Neural cell (in vitro differentiated cells): ENCODE data around the gene MYO5C. TPM values are rescaled to one million over a fixed set of nuclear protein-coding genes. Genes with fewer than 3 reads are reported as not detected.

ENCODE experiments used
- H2AFZ ChIP-seq: fragments of 200-600, 300-800 bp; sonication (generic), shearing (Covaris generic); 2 replicates; pipeline ENCODE4 v1.6.0; 2014; ENCODE audit warnings: low read depth, mild to moderate bottlenecking, antibody characterized with exemption, low read length, moderate library complexity
- H3F3A ChIP-seq: fragments of 200-600 bp; shearing (Covaris generic); 2 replicates; pipeline ENCODE4 v1.6.1; 2016; ENCODE audit warnings: mild to moderate bottlenecking, moderate library complexity, mixed read lengths, antibody characterized with exemption, low read length; ENCODE audit not compliant: insufficient read depth, poor library complexity, severe bottlenecking
- H3K27ac ChIP-seq: fragments of 200-600, 300-800 bp; sonication (generic), shearing (Covaris generic); 2 replicates; pipeline ENCODE4 v1.5.1; 2014; ENCODE audit warnings: mild to moderate bottlenecking, low read length, moderate library complexity
- H3K27me3 ChIP-seq: fragments of 300-800, 200-600 bp; sonication (generic), shearing (Covaris generic); 2 replicates; pipeline ENCODE4 v1.6.0; 2014; ENCODE audit warnings: mild to moderate bottlenecking, low read depth, low read length, moderate library complexity; ENCODE audit not compliant: insufficient read depth
- H3K36me3 ChIP-seq: fragments of 300-800, 200-600 bp; sonication (generic), shearing (Covaris generic); 2 replicates; pipeline ENCODE4 v1.5.1; 2014; ENCODE audit warnings: mild to moderate bottlenecking, antibody characterized with exemption, low read length, moderate library complexity; ENCODE audit not compliant: insufficient read depth
- H3K4me2 ChIP-seq: fragments of 300-800, 200-600 bp; sonication (generic), shearing (Covaris generic); 2 replicates; pipeline ENCODE4 v1.6.0; 2014; ENCODE audit warnings: mild to moderate bottlenecking, low read length
- H3K4me3 ChIP-seq: fragments of 300-800, 200-600 bp; sonication (generic), shearing (Covaris generic); 2 replicates; pipeline ENCODE4 v1.5.1; 2014; ENCODE audit warnings: mild to moderate bottlenecking, low read length, moderate library complexity
- H3K79me2 ChIP-seq: fragments of 200-600 bp; shearing (Covaris generic); replicated peaks from 2 replicates; pipeline ENCODE4 v1.6.0; 2014; ENCODE audit warnings: mild to moderate bottlenecking, low read length, moderate library complexity; ENCODE audit not compliant: insufficient read depth
- H3K9ac ChIP-seq: fragments of 300-800, 200-600 bp; sonication (generic), shearing (Covaris generic); 2 replicates; pipeline ENCODE4 v1.6.1; 2016; ENCODE audit warnings: mild to moderate bottlenecking, low read length, mixed read lengths
- H3K9me2 ChIP-seq: fragments of 200-600 bp; shearing (Covaris generic); 2 replicates; pipeline ENCODE4 v1.6.1; 2016; ENCODE audit warnings: mild to moderate bottlenecking, low read length, mixed read lengths; ENCODE audit not compliant: insufficient read depth
- H3K9me3 ChIP-seq: fragments of 200-600, 300-800 bp; sonication (generic), shearing (Covaris generic); 2 replicates; pipeline ENCODE4 v1.6.1; 2016; ENCODE audit warnings: mild to moderate bottlenecking, mixed run types, low read length, moderate library complexity, mixed read lengths
- H4K20me1 ChIP-seq: fragments of 200-600 bp; shearing (Covaris generic); 2 replicates; pipeline ENCODE4 v1.6.1; 2016; ENCODE audit warnings: mild to moderate bottlenecking, mixed run types; ENCODE audit not compliant: insufficient read depth
- EP300 ChIP-seq: fragments of 450-650 bp; conservative IDR thresholded peaks from 2 replicates; pipeline ENCODE4 v1.6.1; 2014; ENCODE audit warnings: antibody characterized with exemption, mild to moderate bottlenecking, moderate library complexity; ENCODE audit not compliant: poor library complexity, severe bottlenecking
- EZH2 ChIP-seq: fragments of 200-600, 300-800 bp; shearing (Covaris generic), sonication (generic); IDR thresholded peaks from 2 replicates; pipeline ENCODE4 v1.6.1; 2014; ENCODE audit warnings: antibody characterized with exemption, low read length, borderline replicate concordance, mild to moderate bottlenecking; ENCODE audit not compliant: insufficient read depth, poor library complexity, severe bottlenecking
- MXI1 ChIP-seq: fragments of 450-650 bp; conservative IDR thresholded peaks from 2 replicates; pipeline ENCODE4 v1.6.1; 2014; ENCODE audit warnings: antibody characterized with exemption, mild to moderate bottlenecking; ENCODE audit not compliant: poor library complexity, severe bottlenecking
- POLR2AphosphoS5 ChIP-seq: IDR thresholded peaks from 2 replicates; pipeline ENCODE4 v1.6.1; 2012
- RAD21 ChIP-seq: fragments of 450-650 bp; conservative IDR thresholded peaks from 2 replicates; pipeline ENCODE4 v1.6.1; 2014; ENCODE audit warnings: antibody characterized with exemption, mild to moderate bottlenecking, moderate library complexity
- REST ChIP-seq: IDR thresholded peaks from 2 replicates; pipeline ENCODE4 v1.6.1; 2012; ENCODE audit warnings: borderline replicate concordance
- SMC3 ChIP-seq: fragments of 450-650 bp; conservative IDR thresholded peaks from 2 replicates; pipeline ENCODE4 v1.6.1; 2014; ENCODE audit warnings: antibody characterized with exemption, mild to moderate bottlenecking, moderate library complexity; ENCODE audit not compliant: poor library complexity
- TAF1 ChIP-seq: IDR thresholded peaks from 2 replicates; pipeline ENCODE4 v1.6.1; 2012; ENCODE audit warnings: low read depth
- polyA plus RNA-seq: library from polyadenylated mRNA; depleted of rRNA; stranded (reverse); fragments of >200 nt; gene quantifications from 2 replicates; pipeline ENCODE4 v1.2.3, GENCODE V29; 2014
- TF ChIP-seq, protein P1 (sequence below): fragments of 450-650 bp; IDR thresholded peaks from 2 replicates; pipeline ENCODE4 v1.5.1; 2014; ENCODE audit warnings: antibody characterized with exemption, mild to moderate bottlenecking, moderate library complexity; ENCODE audit not compliant: poor library complexity, severe bottlenecking

The MYO5C gene
- polyA plus RNA-seq, 1 donor from 2014 or later: 0.77 TPM

DNA sequence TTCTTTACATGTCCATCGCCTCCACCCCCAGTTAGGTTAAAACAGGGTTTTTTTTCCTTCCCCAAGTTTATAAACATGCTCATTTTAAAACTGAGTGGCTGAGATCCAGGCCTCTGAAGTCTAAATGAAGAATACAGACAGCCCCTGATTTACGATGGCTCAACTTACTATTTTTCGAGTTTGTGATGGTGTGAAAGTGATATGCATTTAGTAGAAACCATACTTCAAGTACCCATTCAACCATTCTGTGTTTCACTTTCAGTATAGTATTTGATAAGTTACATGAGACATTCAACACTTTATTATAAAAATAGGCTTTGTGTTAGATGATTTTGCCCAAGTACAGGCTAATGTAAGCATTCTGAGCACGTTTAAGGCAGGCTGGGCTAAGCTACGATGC, 73.9 kb downstream of the MYO5C start:
- Histone ChIP-seq H3K9me3 (no peaks in the 10 kb centered on the region), H3K4me2 (no peak overlapping the region), H3K9ac (no peak overlapping the region)

DNA sequence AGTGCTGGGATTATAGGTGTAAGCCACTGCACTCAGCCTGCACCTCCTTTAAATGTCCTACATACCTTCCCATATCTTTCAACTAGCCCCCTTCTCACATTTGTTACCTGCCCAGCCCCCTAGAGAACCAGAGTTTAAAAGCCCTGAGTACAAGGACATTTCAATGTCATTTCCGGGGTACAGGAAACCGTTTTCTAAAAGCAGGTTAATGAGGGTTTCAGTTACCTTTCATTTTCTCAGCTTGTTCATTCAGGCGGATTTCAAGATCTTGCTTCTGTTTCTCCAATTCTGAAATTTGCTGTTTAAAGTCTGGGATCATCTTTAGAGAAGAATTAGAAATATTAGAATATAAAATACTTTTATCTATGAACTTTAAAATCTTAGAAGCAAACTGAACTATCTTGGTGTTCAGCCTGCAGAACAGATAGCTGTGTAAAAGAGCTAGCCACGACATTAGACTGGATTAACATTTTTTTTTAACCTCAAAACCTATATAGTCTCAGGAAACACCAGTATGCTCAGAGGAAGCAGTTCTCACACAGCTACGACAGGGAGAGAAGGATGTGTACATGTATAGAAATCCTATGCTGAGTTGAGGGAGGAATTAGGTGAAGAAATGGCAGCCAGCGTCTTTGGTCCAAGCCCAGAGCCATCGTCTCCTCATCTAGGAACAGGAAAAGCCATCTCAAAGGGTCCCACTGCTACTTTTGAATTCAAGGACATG, 74.5 kb downstream of the MYO5C start:
- Histone ChIP-seq H3K27me3 (no peaks in the 10 kb centered on the region), H3K9me2 (no peaks in the 10 kb centered on the region), H3K4me2 (no peak overlapping the region), H3F3A (no peaks in the 10 kb centered on the region), H3K9ac (no peak overlapping the region), H4K20me1 (no peaks in the 10 kb centered on the region), H3K79me2 (no peaks in the 10 kb centered on the region), H3K36me3 (no peaks in the 10 kb centered on the region), H2AFZ (no peak overlapping the region), H3K4me3 (no peak overlapping the region), H3K27ac (no peak overlapping the region), H3K9me3 (no peaks in the 10 kb centered on the region)
- TF ChIP-seq EZH2 (no peak), MXI1 (no peak), REST (no peak), TAF1 (no peak), POLR2AphosphoS5 (no peak), RAD21 (no peak), SMC3 (no peak), EP300 (no peak)

More for the DNA sequence above, 73.9 kb downstream of the MYO5C start:
- H3K4me3 ChIP-seq: no peak overlapping the region
- H3K9me2 ChIP-seq: no peaks in the 10 kb centered on the region
- H3K27me3 ChIP-seq: no peaks in the 10 kb centered on the region
- H3F3A ChIP-seq: no peaks in the 10 kb centered on the region
- no peaks in the 10 kb centered on the region for H3K36me3 ChIP-seq
- H2AFZ ChIP-seq: no peak overlapping the region
- no peak for TF ChIP-seq SMC3
- no peak for TF ChIP-seq RAD21
- TF ChIP-seq EP300: no peak
- TF ChIP-seq REST: no peak
- TF ChIP-seq TAF1: no peak
- TF ChIP-seq POLR2AphosphoS5: no peak
- no peak for TF ChIP-seq EZH2
- TF ChIP-seq MXI1: no peak
- TF ChIP-seq, protein P1, sequence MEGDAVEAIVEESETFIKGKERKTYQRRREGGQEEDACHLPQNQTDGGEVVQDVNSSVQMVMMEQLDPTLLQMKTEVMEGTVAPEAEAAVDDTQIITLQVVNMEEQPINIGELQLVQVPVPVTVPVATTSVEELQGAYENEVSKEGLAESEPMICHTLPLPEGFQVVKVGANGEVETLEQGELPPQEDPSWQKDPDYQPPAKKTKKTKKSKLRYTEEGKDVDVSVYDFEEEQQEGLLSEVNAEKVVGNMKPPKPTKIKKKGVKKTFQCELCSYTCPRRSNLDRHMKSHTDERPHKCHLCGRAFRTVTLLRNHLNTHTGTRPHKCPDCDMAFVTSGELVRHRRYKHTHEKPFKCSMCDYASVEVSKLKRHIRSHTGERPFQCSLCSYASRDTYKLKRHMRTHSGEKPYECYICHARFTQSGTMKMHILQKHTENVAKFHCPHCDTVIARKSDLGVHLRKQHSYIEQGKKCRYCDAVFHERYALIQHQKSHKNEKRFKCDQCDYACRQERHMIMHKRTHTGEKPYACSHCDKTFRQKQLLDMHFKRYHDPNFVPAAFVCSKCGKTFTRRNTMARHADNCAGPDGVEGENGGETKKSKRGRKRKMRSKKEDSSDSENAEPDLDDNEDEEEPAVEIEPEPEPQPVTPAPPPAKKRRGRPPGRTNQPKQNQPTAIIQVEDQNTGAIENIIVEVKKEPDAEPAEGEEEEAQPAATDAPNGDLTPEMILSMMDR: no peak
- no peaks in the 10 kb centered on the region for H3K79me2 ChIP-seq
- H3K27ac ChIP-seq: no peak overlapping the region
- H4K20me1 ChIP-seq: no peaks in the 10 kb centered on the region
